Measurements from ENCODE around the gene CNTNAP2.
"Not testable (repeated sequence)": the region's sequence is repeated elsewhere in the genome, so short reads cannot be mapped to it uniquely, and the experiment has no call there.

Gene CNTNAP2

GRCh38 chr7:147524726-147525250, 1408.2 kb downstream of the CNTNAP2 start:
- DNase-seq: no peak

GRCh38 chr7:147525325-147525724, 1408.7 kb downstream of the CNTNAP2 start:
- no peak for DNase-seq

GRCh38 chr7:147535701-147536111, 1419.1 kb downstream of the CNTNAP2 start:
- DNase-seq: peak; percentile 87

GRCh38 chr7:147539685-147540084, 1423.1 kb downstream of the CNTNAP2 start:
- DNase-seq: no peak

- no peak for DNase-seq
Observed at GRCh38 chr7:147540743-147541142, 1424.1 kb downstream of the CNTNAP2 start.

- DNase-seq: no peak
Observed at GRCh38 chr7:147541261-147541660, 1424.7 kb downstream of the CNTNAP2 start.

GRCh38 chr7:147547252-147547897, 1430.8 kb downstream of the CNTNAP2 start:
- DNase-seq: peak; percentile 22

- no peak for DNase-seq
Observed at GRCh38 chr7:147556317-147556716, 1439.7 kb downstream of the CNTNAP2 start.

- DNase-seq: no peak
Observed at GRCh38 chr7:147563669-147564068, 1447.1 kb downstream of the CNTNAP2 start.

GRCh38 chr7:147564786-147565476, 1448.3 kb downstream of the CNTNAP2 start:
- no peak for DNase-seq

- DNase-seq: no peak
Observed at GRCh38 chr7:147567043-147567442, 1450.4 kb downstream of the CNTNAP2 start.

GRCh38 chr7:147569116-147569913, 1452.7 kb downstream of the CNTNAP2 start:
- DNase-seq: no peak

GRCh38 chr7:147570390-147570789, 1453.8 kb downstream of the CNTNAP2 start:
- DNase-seq: peak; percentile 22

- no peak for DNase-seq
Observed at GRCh38 chr7:147571436-147572185, 1455.0 kb downstream of the CNTNAP2 start.

GRCh38 chr7:147578196-147578595, 1461.6 kb downstream of the CNTNAP2 start:
- peak; percentile 18 for DNase-seq

GRCh38 chr7:147579148-147579547, 1462.5 kb downstream of the CNTNAP2 start:
- DNase-seq: no peak

- no peak for DNase-seq
Observed at GRCh38 chr7:147584771-147585193, 1468.2 kb downstream of the CNTNAP2 start.

- DNase-seq: no peak
Observed at GRCh38 chr7:147586110-147586509, 1469.5 kb downstream of the CNTNAP2 start.

GRCh38 chr7:147586526-147586925, 1469.9 kb downstream of the CNTNAP2 start:
- DNase-seq: peak; percentile 21

- no peak for DNase-seq
Observed at GRCh38 chr7:147593271-147594057, 1476.9 kb downstream of the CNTNAP2 start.

- peak; percentile 15 for DNase-seq
Observed at GRCh38 chr7:147595042-147595441, 1478.4 kb downstream of the CNTNAP2 start.

- DNase-seq: not testable (repeated sequence)
Observed at GRCh38 chr7:147598687-147599086, 1482.1 kb downstream of the CNTNAP2 start.

Data from fibroblast of skin of right biceps (primary cell).